ENCODE data around the gene NRXN2.

DNA sequence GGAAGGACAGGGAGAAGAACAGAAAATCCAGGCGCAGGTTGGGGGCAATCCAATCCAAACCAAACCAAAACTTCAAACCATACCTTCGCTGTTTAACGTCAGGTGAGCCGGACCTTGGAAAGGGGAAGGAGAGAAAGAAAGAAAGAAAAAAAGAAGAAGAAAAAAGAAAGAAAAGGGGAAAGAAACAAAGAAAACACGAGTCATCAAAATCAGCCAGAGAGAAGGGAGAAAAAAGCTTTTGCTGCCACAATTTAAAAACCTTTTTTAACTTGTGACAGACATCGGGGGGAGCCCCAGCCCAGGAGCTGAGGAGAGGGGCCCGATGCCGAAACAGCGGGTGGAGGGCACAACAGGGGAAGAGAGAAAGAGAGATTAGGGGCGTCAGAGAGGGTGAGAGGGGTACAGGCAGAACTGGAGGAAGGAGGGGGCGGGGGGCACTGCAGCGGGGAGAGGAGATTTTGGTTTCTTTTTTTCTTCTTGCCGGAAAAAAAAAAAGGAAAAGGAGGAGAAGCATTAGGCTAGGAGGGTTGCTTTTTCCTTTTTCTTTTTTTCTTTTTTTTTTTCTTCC lies 30.1 kb downstream of the NRXN2 start:
- TF ChIP-seq POLR2A (IDR thresholded peaks at IDR 0.05), result no peak
- TF ChIP-seq, protein P1, sequence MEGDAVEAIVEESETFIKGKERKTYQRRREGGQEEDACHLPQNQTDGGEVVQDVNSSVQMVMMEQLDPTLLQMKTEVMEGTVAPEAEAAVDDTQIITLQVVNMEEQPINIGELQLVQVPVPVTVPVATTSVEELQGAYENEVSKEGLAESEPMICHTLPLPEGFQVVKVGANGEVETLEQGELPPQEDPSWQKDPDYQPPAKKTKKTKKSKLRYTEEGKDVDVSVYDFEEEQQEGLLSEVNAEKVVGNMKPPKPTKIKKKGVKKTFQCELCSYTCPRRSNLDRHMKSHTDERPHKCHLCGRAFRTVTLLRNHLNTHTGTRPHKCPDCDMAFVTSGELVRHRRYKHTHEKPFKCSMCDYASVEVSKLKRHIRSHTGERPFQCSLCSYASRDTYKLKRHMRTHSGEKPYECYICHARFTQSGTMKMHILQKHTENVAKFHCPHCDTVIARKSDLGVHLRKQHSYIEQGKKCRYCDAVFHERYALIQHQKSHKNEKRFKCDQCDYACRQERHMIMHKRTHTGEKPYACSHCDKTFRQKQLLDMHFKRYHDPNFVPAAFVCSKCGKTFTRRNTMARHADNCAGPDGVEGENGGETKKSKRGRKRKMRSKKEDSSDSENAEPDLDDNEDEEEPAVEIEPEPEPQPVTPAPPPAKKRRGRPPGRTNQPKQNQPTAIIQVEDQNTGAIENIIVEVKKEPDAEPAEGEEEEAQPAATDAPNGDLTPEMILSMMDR (IDR thresholded peaks at IDR 0.05), result no peak
